Keratinocyte (primary cell): ENCODE results near the gene NELL1.

Experiments used
- CTCF ChIP-seq, 3 experiments: IDR thresholded peaks in 1 of 3; conservative IDR thresholded peaks in 1 of 3; optimal IDR thresholded peaks in 1 of 3; 2 replicates in 2 of 3; 3 replicates in 1 of 3; pipeline versions ENCODE3 to v1.5.1; 2011; ENCODE audit warnings: low read length in 3 of 3, mild to moderate bottlenecking in 3 of 3, moderate library complexity in 2 of 3, control low read depth in 1 of 3, inconsistent platforms in 1 of 3; ENCODE audit not compliant: insufficient read depth in 2 of 3; ENCODE audit errors: extremely low read depth in 1 of 3
- EZH2 ChIP-seq: IDR thresholded peaks from one replicate; pipeline ENCODE4 v1.6.1; 2012; ENCODE audit warnings: inconsistent platforms, mild to moderate bottlenecking, low read length, moderate library complexity

- TF ChIP-seq CTCF (optimal IDR thresholded peaks at IDR 0.05 in 1 of 3, IDR thresholded peaks at IDR 0.05 in 1 of 3, conservative IDR thresholded peaks at IDR 0.05 in 1 of 3; ENCODE audit: extremely low read depth in 1 of 3, insufficient read depth in 2 of 3, low read length in 3 of 3) (no peak), EZH2 (no peak)
Measured at GRCh38 chr11:20620988-20621387, 48.4 kb upstream of the NELL1 start.
